Esophagus squamous epithelium (tissue), 4 donors: ENCODE measurements around the gene SLC7A7.
"Not testable (repeated sequence)": the region's sequence is repeated elsewhere in the genome, so short reads cannot be mapped to it uniquely, and the experiment has no call there.

Source experiments
- POLR2A ChIP-seq, 4 donors: fragments of 450-650 bp; IDR thresholded peaks; one replicate each; pipeline ENCODE4 v1.6.1; 2017; ENCODE audit warnings: antibody characterized with exemption in 4 of 4, mild to moderate bottlenecking in 4 of 4, moderate library complexity in 3 of 4
- TF ChIP-seq, protein P1 (sequence below), 6 experiments: fragments of 450-650 bp in 4 of 6; fragments of 200-600 bp in 2 of 6; sonication (generic) in 2 of 6; IDR thresholded peaks; one replicate each; pipeline ENCODE4 v1.5.1; 2016 to 2019; ENCODE audit warnings: antibody characterized with exemption in 6 of 6, mild to moderate bottlenecking in 4 of 6, moderate library complexity in 4 of 6

DNA sequence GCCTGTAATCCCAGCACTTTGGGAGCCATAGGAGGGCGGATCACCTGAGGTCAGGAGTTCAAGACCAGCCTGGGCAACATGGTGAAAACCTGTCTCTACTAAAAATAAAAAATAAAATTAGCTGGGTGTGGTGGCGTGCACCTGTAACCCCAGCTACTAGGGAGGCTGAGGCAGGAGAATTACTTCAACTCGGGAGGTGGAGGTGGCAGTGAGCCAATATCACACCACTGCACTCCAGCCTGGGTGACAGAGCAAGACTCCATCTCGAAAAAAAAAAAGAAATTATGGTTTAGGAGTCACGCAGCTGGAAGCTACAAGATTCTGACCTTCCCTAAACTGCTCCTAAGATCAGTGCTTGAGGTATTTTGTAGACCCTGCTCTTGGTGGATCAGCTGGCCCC, 21.7 kb downstream of the SLC7A7 start:
- TF ChIP-seq, protein P1, sequence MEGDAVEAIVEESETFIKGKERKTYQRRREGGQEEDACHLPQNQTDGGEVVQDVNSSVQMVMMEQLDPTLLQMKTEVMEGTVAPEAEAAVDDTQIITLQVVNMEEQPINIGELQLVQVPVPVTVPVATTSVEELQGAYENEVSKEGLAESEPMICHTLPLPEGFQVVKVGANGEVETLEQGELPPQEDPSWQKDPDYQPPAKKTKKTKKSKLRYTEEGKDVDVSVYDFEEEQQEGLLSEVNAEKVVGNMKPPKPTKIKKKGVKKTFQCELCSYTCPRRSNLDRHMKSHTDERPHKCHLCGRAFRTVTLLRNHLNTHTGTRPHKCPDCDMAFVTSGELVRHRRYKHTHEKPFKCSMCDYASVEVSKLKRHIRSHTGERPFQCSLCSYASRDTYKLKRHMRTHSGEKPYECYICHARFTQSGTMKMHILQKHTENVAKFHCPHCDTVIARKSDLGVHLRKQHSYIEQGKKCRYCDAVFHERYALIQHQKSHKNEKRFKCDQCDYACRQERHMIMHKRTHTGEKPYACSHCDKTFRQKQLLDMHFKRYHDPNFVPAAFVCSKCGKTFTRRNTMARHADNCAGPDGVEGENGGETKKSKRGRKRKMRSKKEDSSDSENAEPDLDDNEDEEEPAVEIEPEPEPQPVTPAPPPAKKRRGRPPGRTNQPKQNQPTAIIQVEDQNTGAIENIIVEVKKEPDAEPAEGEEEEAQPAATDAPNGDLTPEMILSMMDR (IDR thresholded peaks at IDR 0.05): not testable (repeated sequence)
- not testable (repeated sequence) for TF ChIP-seq POLR2A (IDR thresholded peaks at IDR 0.05)
